H1 (cell line): Measurements from ENCODE around the gene SRSF12. TPM values are rescaled to one million over a fixed set of nuclear protein-coding genes. Genes with fewer than 3 reads are reported as not detected.

Experiments
- CTCF ChIA-PET: fragments of 300-600 bp; sonication (Branson Sonifier 250); formaldehyde crosslinking; loops from one replicate; lab custom pipeline; 2021; ENCODE audit not compliant: partially characterized antibody; lab: Charles Lee
- POLR2A ChIA-PET: fragments of 300-600 bp; sonication (Branson Sonifier 250); formaldehyde crosslinking; loops from one replicate; lab custom pipeline; 2021; ENCODE audit warnings: inconsistent platforms; ENCODE audit not compliant: partially characterized antibody; lab: Charles Lee
- DNase-seq, 2 experiments: peaks; one replicate each; pipeline versions ENCODE4 v3.0.0 to v3.0.0-alpha.2; 2010 to 2022; ENCODE audit warnings: low spot score in 2 of 2, low read depth in 1 of 2, mixed read lengths in 1 of 2
- FAIRE-seq: peaks from 2 replicates; lab custom pipeline; 2011; peaks lifted over from hg19 to GRCh38; lab: Jason Lieb, UNC
- H2AFZ ChIP-seq: 2 replicates; pipeline ENCODE4 v1.8.1; 2012; ENCODE audit warnings: low read length, inconsistent platforms
- H2AK5ac ChIP-seq: 2 replicates; pipeline ENCODE4 v1.6.1; 2013; ENCODE audit warnings: low read depth, low read length
- H2BK120ac ChIP-seq: replicated peaks from 2 replicates; pipeline ENCODE3; 2013; ENCODE audit warnings: low read depth, low read length, inconsistent platforms
- H2BK12ac ChIP-seq: 2 replicates; pipeline ENCODE4 v1.6.1; 2013; ENCODE audit warnings: low read depth, low read length
- H2BK15ac ChIP-seq: 2 replicates; pipeline ENCODE4 v1.6.1; 2013; ENCODE audit warnings: low read length
- H2BK20ac ChIP-seq: 2 replicates; pipeline ENCODE4 v1.6.1; 2013; ENCODE audit warnings: low read length
- H2BK5ac ChIP-seq: 2 replicates; pipeline ENCODE4 v1.6.1; 2013; ENCODE audit warnings: low read depth, low read length
- H3K14ac ChIP-seq: 2 replicates; pipeline ENCODE4 v1.6.1; 2013; ENCODE audit warnings: inconsistent platforms; ENCODE audit not compliant: insufficient read length
- H3K18ac ChIP-seq: 2 replicates; pipeline ENCODE4 v1.6.1; 2013; ENCODE audit warnings: low read length; ENCODE audit errors: extremely low read depth
- H3K23ac ChIP-seq: 2 replicates; pipeline ENCODE4 v1.6.1; 2013; ENCODE audit warnings: inconsistent platforms; ENCODE audit not compliant: insufficient read length
- H3K23me2 ChIP-seq: 2 replicates; pipeline ENCODE4 v1.6.1; 2013; ENCODE audit warnings: low read depth, low read length
- H3K27ac ChIP-seq: 2 replicates; pipeline ENCODE4 v1.6.1; 2011; ENCODE audit warnings: low read depth, low read length, inconsistent platforms
- H3K27me3 ChIP-seq, 4 experiments: replicated peaks in 1 of 4; 1 replicate in 1 of 4; 2 replicates in 3 of 4; pipeline versions ENCODE4 v1.6.1 to v1.8.1; 2011 to 2013; ENCODE audit warnings: low read length in 3 of 4, mild to moderate bottlenecking in 3 of 4, inconsistent platforms in 2 of 4, mixed read lengths in 2 of 4, moderate library complexity in 1 of 4; ENCODE audit not compliant: control insufficient read depth in 3 of 4, insufficient read depth in 3 of 4; ENCODE audit errors: extremely low read depth in 1 of 4
- H3K36me3 ChIP-seq, 4 experiments: 2 replicates each; pipeline versions ENCODE4 v1.6.1 to v1.8.1; 2011 to 2013; ENCODE audit warnings: mild to moderate bottlenecking in 4 of 4, low read length in 3 of 4, moderate library complexity in 2 of 4, control low read depth in 1 of 4, inconsistent platforms in 1 of 4; ENCODE audit not compliant: insufficient read depth in 4 of 4, control insufficient read depth in 2 of 4
- H3K4ac ChIP-seq: replicated peaks from 2 replicates; pipeline ENCODE3; 2013; ENCODE audit warnings: low read length, low read depth, mixed read lengths, inconsistent platforms; ENCODE audit not compliant: insufficient read length
- H3K4me1 ChIP-seq, 4 experiments: replicated peaks in 1 of 4; 1 replicate in 1 of 4; 2 replicates in 3 of 4; pipeline versions ENCODE4 v1.6.1 to v1.8.1; 2011 to 2013; ENCODE audit warnings: low read length in 3 of 4, inconsistent platforms in 2 of 4, mixed read lengths in 1 of 4; ENCODE audit not compliant: insufficient read depth in 4 of 4, control insufficient read depth in 3 of 4
- H3K4me2 ChIP-seq, 2 experiments: 2 replicates each; pipeline versions ENCODE4 v1.6.1 to v1.8.1; 2011 to 2013; ENCODE audit warnings: low read depth in 2 of 2, low read length in 2 of 2, control low read depth in 1 of 2, inconsistent platforms in 1 of 2, mild to moderate bottlenecking in 1 of 2; ENCODE audit not compliant: insufficient read depth in 1 of 2
- H3K4me3 ChIP-seq, 4 experiments: fragments of 200-600, 300-600 bp in 1 of 4; sonication (generic), shearing (Covaris generic), sonication (Bioruptor Twin) in 1 of 4; 2 replicates each; pipeline versions ENCODE4 v1.5.1 to v1.8.1; 2011 to 2016; ENCODE audit warnings: low read length in 4 of 4, low read depth in 3 of 4, control low read depth in 2 of 4, inconsistent platforms in 2 of 4, mild to moderate bottlenecking in 2 of 4, mixed read lengths in 1 of 4, moderate library complexity in 1 of 4; ENCODE audit not compliant: insufficient read depth in 2 of 4; ENCODE audit errors: extremely low read depth in 1 of 4
- H3K56ac ChIP-seq: replicated peaks from 2 replicates; pipeline ENCODE3; 2013; ENCODE audit warnings: low read depth, mild to moderate bottlenecking, mixed read lengths, low read length, inconsistent platforms; ENCODE audit not compliant: insufficient read length
- H3K79me1 ChIP-seq: 2 replicates; pipeline ENCODE4 v1.6.1; 2013; ENCODE audit warnings: low read depth, low read length, control low read depth
- H3K79me2 ChIP-seq, 2 experiments: 2 replicates each; pipeline versions ENCODE4 v1.6.1 to v1.8.1; 2012 to 2013; ENCODE audit warnings: low read length in 2 of 2, mild to moderate bottlenecking in 2 of 2, inconsistent platforms in 1 of 2; ENCODE audit not compliant: insufficient read depth in 2 of 2, control insufficient read depth in 1 of 2
- H3K9ac ChIP-seq, 4 experiments: replicated peaks in 1 of 4; 1 replicate in 1 of 4; 2 replicates in 3 of 4; pipeline versions ENCODE4 v1.6.1 to v1.8.1; 2011 to 2013; ENCODE audit warnings: low read depth in 3 of 4, low read length in 3 of 4, control low read depth in 2 of 4, mild to moderate bottlenecking in 2 of 4, moderate library complexity in 2 of 4, inconsistent platforms in 1 of 4; ENCODE audit errors: extremely low read depth in 1 of 4
- H3K9me3 ChIP-seq, 2 experiments: 2 replicates each; pipeline versions ENCODE4 v1.6.1 to v1.8.1; 2012 to 2013; ENCODE audit warnings: mild to moderate bottlenecking in 2 of 2, moderate library complexity in 2 of 2, control low read depth in 1 of 2, inconsistent platforms in 1 of 2, low read depth in 1 of 2, low read length in 1 of 2, mixed read lengths in 1 of 2; ENCODE audit not compliant: insufficient read depth in 2 of 2
- H4K20me1 ChIP-seq, 2 experiments: replicated peaks in 1 of 2; 2 replicates each; pipeline versions ENCODE3 to v1.8.1; 2011 to 2013; ENCODE audit warnings: inconsistent platforms in 2 of 2, low read length in 2 of 2, mild to moderate bottlenecking in 1 of 2; ENCODE audit not compliant: insufficient read depth in 2 of 2, control insufficient read depth in 1 of 2
- H4K5ac ChIP-seq: 2 replicates; pipeline ENCODE4 v1.6.1; 2013; ENCODE audit warnings: low read length, low read depth, mixed read lengths, inconsistent platforms; ENCODE audit not compliant: insufficient read length
- H4K8ac ChIP-seq: 2 replicates; pipeline ENCODE4 v1.8.0; 2013; ENCODE audit warnings: mild to moderate bottlenecking, moderate library complexity, low read length, inconsistent platforms; ENCODE audit not compliant: insufficient read depth; ENCODE audit errors: extremely low read depth
- H4K91ac ChIP-seq: replicated peaks from 2 replicates; pipeline ENCODE3; 2013; ENCODE audit warnings: low read length, mixed read lengths, inconsistent platforms; ENCODE audit not compliant: insufficient read length
- CHD2 ChIP-seq: IDR thresholded peaks from 2 replicates; pipeline ENCODE4 v1.6.1; 2012; ENCODE audit warnings: low read length, improper control_type of control experiment
- JUND ChIP-seq: IDR thresholded peaks from 2 replicates; pipeline ENCODE4 v1.6.1; 2011; ENCODE audit warnings: mild to moderate bottlenecking, improper control_type of control experiment, low read length
- POLR2AphosphoS5 ChIP-seq: IDR thresholded peaks from 2 replicates; pipeline ENCODE4 v1.6.1; 2011; ENCODE audit warnings: low read depth, low read length
- RBBP5 ChIP-seq: IDR thresholded peaks from 2 replicates; pipeline ENCODE4 v1.7.1; 2012; ENCODE audit warnings: low read depth, mild to moderate bottlenecking, inconsistent platforms, low read length, moderate library complexity, borderline replicate concordance
- RNF2 ChIP-seq: fragments of 200-900, 300-1000 bp; sonication (generic); IDR thresholded peaks from 2 replicates; pipeline ENCODE4 v1.7.1; 2016; ENCODE audit warnings: borderline replicate concordance, low read depth, mild to moderate bottlenecking, antibody characterized with exemption, low read length; ENCODE audit not compliant: poor library complexity, severe bottlenecking; ENCODE audit errors: missing control alignments
- ZNF274 ChIP-seq: IDR thresholded peaks from 2 replicates; pipeline ENCODE4 v1.7.0; 2012; ENCODE audit warnings: low read length, borderline replicate concordance; ENCODE audit errors: extremely low read depth
- WGBS, 2 experiments: shearing (Covaris generic) in 1 of 2; methylation state at CpG; one replicate each; pipeline versions ENCODE4 v1.1.6 to v1.1.7; 2013 to 2015; ENCODE audit warnings: low lambda C conversion rate in 2 of 2, mixed read lengths in 2 of 2, inconsistent platforms in 1 of 2, low coverage in 1 of 2, missing lambda C conversion rate in 1 of 2; ENCODE audit not compliant: insufficient replicate concordance in 2 of 2, insufficient coverage in 1 of 2, insufficient read length in 1 of 2; ENCODE audit errors: extremely low coverage in 1 of 2, missing lambda C conversion rate in 1 of 2; 5-methylcytosine and 5-hydroxymethylcytosine counted together
- polyA plus RNA-seq, 7 experiments: library from polyadenylated mRNA; depleted of rRNA in 3 of 7; stranded (reverse) in 5 of 7; unstranded in 2 of 7; fragments of >200 nt in 5 of 7; fragments of 200-250 nt in 2 of 7; gene quantifications; 1 replicate in 5 of 7; 2 replicates in 1 of 7; 4 replicates in 1 of 7; pipeline versions ENCODE4 v1.2.1 to v1.2.3, GENCODE V29; 2011 to 2013; ENCODE audit warnings: missing spikeins in 2 of 7, mixed read lengths in 2 of 7
- total RNA-seq: library from RNA; stranded (reverse); fragmentation: NEBNext Ultra II Directional; extraction: Animal tissue kit (Norgen Biotek cat#: 25700); gene quantifications from 2 replicates; pipeline ENCODE4 v1.2.1, GENCODE V29; 2021

The SRSF12 gene
- total and polyA plus RNA-seq, 2 of the 8 experiments (the other 6 are each of a cell fraction or from before 2014, with no cell fraction given) = 2.6 to 4.2 TPM

DNA sequence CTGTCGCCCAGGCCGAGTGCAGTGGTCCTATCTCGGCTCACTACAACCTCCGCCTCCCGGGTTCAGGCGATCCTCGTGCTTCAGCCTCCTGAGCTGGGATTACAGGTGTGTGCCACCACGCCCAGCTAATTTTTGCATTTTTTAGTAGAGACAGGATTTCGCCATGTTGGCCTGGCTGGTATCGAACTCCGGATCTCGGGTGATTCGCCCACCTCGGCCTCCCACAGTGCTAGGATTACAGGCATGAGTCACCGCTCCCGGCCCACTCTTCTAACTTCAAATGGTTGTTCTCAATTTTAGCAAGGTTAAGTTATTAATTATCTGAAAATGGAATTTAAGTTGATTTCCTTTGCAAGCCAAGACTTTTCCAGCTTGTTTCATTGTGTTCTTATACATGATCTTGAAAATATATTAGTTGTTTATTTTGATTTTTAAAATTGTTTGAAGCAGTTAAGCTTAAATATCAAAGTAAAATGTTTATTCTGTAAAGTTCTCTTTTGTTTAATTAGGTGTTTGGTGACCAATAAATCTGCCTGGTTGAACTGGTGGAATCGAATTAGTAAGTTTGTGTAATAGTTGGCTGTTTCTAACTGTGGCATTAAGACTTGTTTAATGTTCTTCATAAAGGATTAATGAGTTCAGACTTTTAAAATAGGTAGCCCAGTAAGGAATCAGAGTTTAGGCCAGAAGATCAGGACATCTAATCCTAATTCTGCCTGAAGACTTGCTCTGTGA, 30.3 kb upstream of the SRSF12 start:
- Histone ChIP-seq H3K4ac (no peak overlapping the region), H3K56ac (no peak overlapping the region), H3K9me3 (no peaks in the 10 kb centered on the region), H2BK12ac (no peak overlapping the region), H3K36me3 (no peaks in the 10 kb centered on the region), H2BK120ac (no peak overlapping the region), H3K27ac (no peak overlapping the region), H2AFZ (no peak overlapping the region), H3K14ac (no peak overlapping the region), H3K23me2 (peaks cover 13% of the 10 kb centered on the region; the same call in 1 of the 2 replicates), H4K8ac (no peak overlapping the region), H4K5ac (no peak overlapping the region), H3K23ac (no peak overlapping the region), H3K4me1 (peaks cover 0 to 3% (median 0%) of the 10 kb centered on the region in 4 experiments; a peak in 2 of 7 replicates), H3K79me2 (no peaks in the 10 kb centered on the region), H4K91ac (no peak overlapping the region), H3K18ac (no peak overlapping the region), H2BK15ac (no peak overlapping the region), H2BK5ac (no peak overlapping the region), H3K9ac (no peak overlapping the region), H2BK20ac (no peak overlapping the region), H2AK5ac (no peak overlapping the region), H3K27me3 (peaks cover 7 to 34% (median 22%) of the 10 kb centered on the region in 4 experiments), H3K4me3 (no peak overlapping the region), H4K20me1 (peaks cover 0 to 1% of the 10 kb centered on the region in 2 experiments), H3K79me1 (no peaks in the 10 kb centered on the region), H3K4me2 (no peak overlapping the region; a peak in 1 of 4 replicates)
- WGBS, 2 experiments = 90% methylated on average over 17 of the region's 17 CpGs; no CpG with 5 or more reads in 1 of the 2 experiments
- ChIA-PET POLR2A (interaction anchor here (0.6 to 0.8 kb wide), 2 partner anchors 9 to 208 kb away, joined by 3 read pairs; no protein-coding TSS in a partner anchor), CTCF (interaction anchor here (0.6 to 1.3 kb wide), 6 partner anchors 10 to 138 kb away, joined by 3 to 5 read pairs (median 3); no protein-coding TSS in a partner anchor)
- FAIRE-seq (no peak), DNase-seq (no peak)
- TF ChIP-seq CHD2 (no peak), RNF2 (no peak), JUND (0 out of 2 replicates have a peak, but pooled peaks have one; percentile 20), ZNF274 (no peak), POLR2AphosphoS5 (no peak), RBBP5 (no peak)
